ENCODE data around the gene SLC9A6.
A peak's percentile ranks its signal among the peaks of the same experiment; 100 is the strongest.

Gene SLC9A6

GRCh38 chrX:136030303-136031191 is 45.3 kb downstream of the SLC9A6 start:
- H3K4me3 ChIP-seq (ENCODE audit: low read depth in 1 of 2, low read length in 2 of 2) = no peak overlapping the region

GRCh38 chrX:136031626-136032025 is 46.4 kb downstream of the SLC9A6 start:
- Histone ChIP-seq H3K27me3 (ENCODE audit: low read depth, low read length) (no peaks in the 10 kb centered on the region), H3K4me1 (ENCODE audit: control insufficient read depth in 1 of 2, insufficient read depth in 2 of 2, low read length in 2 of 2) (peaks cover 4% of the 10 kb centered on the region in 2 donors), H3K36me3 (ENCODE audit: control insufficient read depth in 1 of 2, insufficient read depth in 2 of 2, low read length in 2 of 2) (peaks cover 0 to 6% of the 10 kb centered on the region in 2 donors), H3K27ac (ENCODE audit: low read length) (peak overlapping the region; percentile 91), H3K4me3 (ENCODE audit: low read depth in 1 of 2, low read length in 2 of 2) (no peak overlapping the region), H3K9me3 (ENCODE audit: control insufficient read depth in 1 of 2, low read length in 2 of 2) (no peaks in the 10 kb centered on the region)

More at GRCh38 chrX:136030303-136031191, 45.3 kb downstream of the SLC9A6 start:
- peaks cover 0 to 6% of the 10 kb centered on the region in 2 donors for H3K36me3 ChIP-seq (ENCODE audit: control insufficient read depth in 1 of 2, insufficient read depth in 2 of 2, low read length in 2 of 2)
- no peaks in the 10 kb centered on the region for H3K9me3 ChIP-seq (ENCODE audit: control insufficient read depth in 1 of 2, low read length in 2 of 2)
- peaks cover 4% of the 10 kb centered on the region in 2 donors for H3K4me1 ChIP-seq (ENCODE audit: control insufficient read depth in 1 of 2, insufficient read depth in 2 of 2, low read length in 2 of 2)
- no peaks in the 10 kb centered on the region for H3K27me3 ChIP-seq (ENCODE audit: low read depth, low read length)
- peak overlapping the region; percentile 91 for H3K27ac ChIP-seq (ENCODE audit: low read length)

GRCh38 chrX:136032370-136032769 is 47.1 kb downstream of the SLC9A6 start:
- Histone ChIP-seq H3K9me3 (ENCODE audit: control insufficient read depth in 1 of 2, low read length in 2 of 2) (no peaks in the 10 kb centered on the region), H3K27ac (ENCODE audit: low read length) (no peak overlapping the region), H3K27me3 (ENCODE audit: low read depth, low read length) (no peaks in the 10 kb centered on the region), H3K4me3 (ENCODE audit: low read depth in 1 of 2, low read length in 2 of 2) (no peak overlapping the region), H3K36me3 (ENCODE audit: control insufficient read depth in 1 of 2, insufficient read depth in 2 of 2, low read length in 2 of 2) (peaks cover 0 to 6% of the 10 kb centered on the region in 2 donors), H3K4me1 (ENCODE audit: control insufficient read depth in 1 of 2, insufficient read depth in 2 of 2, low read length in 2 of 2) (peaks cover 4% of the 10 kb centered on the region in 2 donors)

GRCh38 chrX:136034668-136035067 is 49.4 kb downstream of the SLC9A6 start:
- Histone ChIP-seq H3K4me3 (ENCODE audit: low read depth in 1 of 2, low read length in 2 of 2) (no peak overlapping the region), H3K27me3 (ENCODE audit: low read depth, low read length) (no peaks in the 10 kb centered on the region), H3K27ac (ENCODE audit: low read length) (no peak overlapping the region)

GRCh38 chrX:136035663-136036062 is 50.4 kb downstream of the SLC9A6 start:
- no peaks in the 10 kb centered on the region for H3K9me3 ChIP-seq (ENCODE audit: control insufficient read depth in 1 of 2, low read length in 2 of 2)
- H3K4me1 ChIP-seq (ENCODE audit: control insufficient read depth in 1 of 2, insufficient read depth in 2 of 2, low read length in 2 of 2) = peaks cover 0 to 4% of the 10 kb centered on the region in 2 donors
- H3K27ac ChIP-seq (ENCODE audit: low read length) = no peak overlapping the region
- H3K36me3 ChIP-seq (ENCODE audit: control insufficient read depth in 1 of 2, insufficient read depth in 2 of 2, low read length in 2 of 2) = no peaks in the 10 kb centered on the region
- H3K4me3 ChIP-seq (ENCODE audit: low read depth in 1 of 2, low read length in 2 of 2) = no peak overlapping the region
- no peaks in the 10 kb centered on the region for H3K27me3 ChIP-seq (ENCODE audit: low read depth, low read length)

More at GRCh38 chrX:136034668-136035067, 49.4 kb downstream of the SLC9A6 start:
- Histone ChIP-seq H3K36me3 (ENCODE audit: control insufficient read depth in 1 of 2, insufficient read depth in 2 of 2, low read length in 2 of 2) (no peaks in the 10 kb centered on the region), H3K9me3 (ENCODE audit: control insufficient read depth in 1 of 2, low read length in 2 of 2) (no peaks in the 10 kb centered on the region), H3K4me1 (ENCODE audit: control insufficient read depth in 1 of 2, insufficient read depth in 2 of 2, low read length in 2 of 2) (peaks cover 0 to 4% of the 10 kb centered on the region in 2 donors)

- Histone ChIP-seq H3K27me3 (ENCODE audit: low read depth, low read length) (no peaks in the 10 kb centered on the region), H3K4me3 (ENCODE audit: low read depth in 1 of 2, low read length in 2 of 2) (no peak overlapping the region), H3K36me3 (ENCODE audit: control insufficient read depth in 1 of 2, insufficient read depth in 2 of 2, low read length in 2 of 2) (peaks cover 0 to 7% of the 10 kb centered on the region in 2 donors), H3K27ac (ENCODE audit: low read length) (no peak overlapping the region), H3K9me3 (ENCODE audit: control insufficient read depth in 1 of 2, low read length in 2 of 2) (no peaks in the 10 kb centered on the region), H3K4me1 (ENCODE audit: control insufficient read depth in 1 of 2, insufficient read depth in 2 of 2, low read length in 2 of 2) (no peaks in the 10 kb centered on the region)
Measured at GRCh38 chrX:136039485-136039884, 54.2 kb downstream of the SLC9A6 start.

- H3K4me3 ChIP-seq (ENCODE audit: low read depth in 1 of 2, low read length in 2 of 2) = no peak overlapping the region
- peaks cover 0 to 8% of the 10 kb centered on the region in 2 donors for H3K36me3 ChIP-seq (ENCODE audit: control insufficient read depth in 1 of 2, insufficient read depth in 2 of 2, low read length in 2 of 2)
- no peaks in the 10 kb centered on the region for H3K4me1 ChIP-seq (ENCODE audit: control insufficient read depth in 1 of 2, insufficient read depth in 2 of 2, low read length in 2 of 2)
- no peak overlapping the region for H3K27ac ChIP-seq (ENCODE audit: low read length)
- H3K9me3 ChIP-seq (ENCODE audit: control insufficient read depth in 1 of 2, low read length in 2 of 2) = no peaks in the 10 kb centered on the region
- no peaks in the 10 kb centered on the region for H3K27me3 ChIP-seq (ENCODE audit: low read depth, low read length)
Measured at GRCh38 chrX:136039968-136040367, 54.7 kb downstream of the SLC9A6 start.

GRCh38 chrX:136041254-136041812 is 56.1 kb downstream of the SLC9A6 start:
- Histone ChIP-seq H3K27me3 (ENCODE audit: low read depth, low read length) (no peaks in the 10 kb centered on the region), H3K4me1 (ENCODE audit: control insufficient read depth in 1 of 2, insufficient read depth in 2 of 2, low read length in 2 of 2) (no peaks in the 10 kb centered on the region), H3K27ac (ENCODE audit: low read length) (no peak overlapping the region), H3K9me3 (ENCODE audit: control insufficient read depth in 1 of 2, low read length in 2 of 2) (no peaks in the 10 kb centered on the region), H3K4me3 (ENCODE audit: low read depth in 1 of 2, low read length in 2 of 2) (no peak overlapping the region), H3K36me3 (ENCODE audit: control insufficient read depth in 1 of 2, insufficient read depth in 2 of 2, low read length in 2 of 2) (peaks cover 0 to 8% of the 10 kb centered on the region in 2 donors)

- H3K27ac ChIP-seq (ENCODE audit: low read length) = no peak overlapping the region
- peaks cover 0 to 8% of the 10 kb centered on the region in 2 donors for H3K36me3 ChIP-seq (ENCODE audit: control insufficient read depth in 1 of 2, insufficient read depth in 2 of 2, low read length in 2 of 2)
- H3K4me3 ChIP-seq (ENCODE audit: low read depth in 1 of 2, low read length in 2 of 2) = no peak overlapping the region
- H3K9me3 ChIP-seq (ENCODE audit: control insufficient read depth in 1 of 2, low read length in 2 of 2) = no peaks in the 10 kb centered on the region
- H3K4me1 ChIP-seq (ENCODE audit: control insufficient read depth in 1 of 2, insufficient read depth in 2 of 2, low read length in 2 of 2) = peaks cover 0 to 12% of the 10 kb centered on the region in 2 donors
- no peaks in the 10 kb centered on the region for H3K27me3 ChIP-seq (ENCODE audit: low read depth, low read length)
Measured at GRCh38 chrX:136045008-136045407, 59.8 kb downstream of the SLC9A6 start.

- Histone ChIP-seq H3K4me1 (ENCODE audit: control insufficient read depth in 1 of 2, insufficient read depth in 2 of 2, low read length in 2 of 2) (peaks cover 0 to 12% of the 10 kb centered on the region in 2 donors), H3K9me3 (ENCODE audit: control insufficient read depth in 1 of 2, low read length in 2 of 2) (no peaks in the 10 kb centered on the region), H3K27me3 (ENCODE audit: low read depth, low read length) (no peaks in the 10 kb centered on the region), H3K4me3 (ENCODE audit: low read depth in 1 of 2, low read length in 2 of 2) (no peak overlapping the region), H3K27ac (ENCODE audit: low read length) (no peak overlapping the region), H3K36me3 (ENCODE audit: control insufficient read depth in 1 of 2, insufficient read depth in 2 of 2, low read length in 2 of 2) (peaks cover 0 to 4% of the 10 kb centered on the region in 2 donors)
Measured at GRCh38 chrX:136046295-136047015, 61.2 kb downstream of the SLC9A6 start.

GRCh38 chrX:136047016-136047642 is 61.9 kb downstream of the SLC9A6 start:
- H3K4me3 ChIP-seq (ENCODE audit: low read depth in 1 of 2, low read length in 2 of 2) = no peak overlapping the region
- no peaks in the 10 kb centered on the region for H3K27me3 ChIP-seq (ENCODE audit: low read depth, low read length)
- H3K27ac ChIP-seq (ENCODE audit: low read length) = no peak overlapping the region
- H3K4me1 ChIP-seq (ENCODE audit: control insufficient read depth in 1 of 2, insufficient read depth in 2 of 2, low read length in 2 of 2) = peaks cover 0 to 12% of the 10 kb centered on the region in 2 donors
- H3K36me3 ChIP-seq (ENCODE audit: control insufficient read depth in 1 of 2, insufficient read depth in 2 of 2, low read length in 2 of 2) = peaks cover 0 to 3% of the 10 kb centered on the region in 2 donors
- no peaks in the 10 kb centered on the region for H3K9me3 ChIP-seq (ENCODE audit: control insufficient read depth in 1 of 2, low read length in 2 of 2)

Measured in muscle layer of duodenum (tissue), 2 donors.